IMR-90 (cell line): ENCODE results near the gene SLC25A28. TPM values are rescaled to one million over a fixed set of nuclear protein-coding genes. Genes with fewer than 3 reads are reported as not detected.

ENCODE experiments used
- polyA plus RNA-seq, 3 experiments: library from polyadenylated mRNA; depleted of rRNA; stranded (reverse); fragments of >200 nt; gene quantifications; 2 replicates each; pipeline ENCODE4 v1.2.3, GENCODE V29; 2012; ENCODE audit warnings: low replicate concordance in 1 of 3
- total RNA-seq: library from RNA; depleted of rRNA; stranded (reverse); fragments of >200 nt; gene quantifications from 2 replicates; pipeline ENCODE4 v1.2.3, GENCODE V29; 2012
- TF ChIP-seq, protein P1 (sequence below): conservative IDR thresholded peaks from 2 replicates; pipeline ENCODE4 v1.5.1; 2012; ENCODE audit warnings: mild to moderate bottlenecking, low read depth, low read length, improper control_type of control experiment

SLC25A28 gene
- total and polyA plus RNA-seq, 2 of the 4 experiments (the other 2 are of a cell fraction) = 13.1 to 29.8 TPM

DNA sequence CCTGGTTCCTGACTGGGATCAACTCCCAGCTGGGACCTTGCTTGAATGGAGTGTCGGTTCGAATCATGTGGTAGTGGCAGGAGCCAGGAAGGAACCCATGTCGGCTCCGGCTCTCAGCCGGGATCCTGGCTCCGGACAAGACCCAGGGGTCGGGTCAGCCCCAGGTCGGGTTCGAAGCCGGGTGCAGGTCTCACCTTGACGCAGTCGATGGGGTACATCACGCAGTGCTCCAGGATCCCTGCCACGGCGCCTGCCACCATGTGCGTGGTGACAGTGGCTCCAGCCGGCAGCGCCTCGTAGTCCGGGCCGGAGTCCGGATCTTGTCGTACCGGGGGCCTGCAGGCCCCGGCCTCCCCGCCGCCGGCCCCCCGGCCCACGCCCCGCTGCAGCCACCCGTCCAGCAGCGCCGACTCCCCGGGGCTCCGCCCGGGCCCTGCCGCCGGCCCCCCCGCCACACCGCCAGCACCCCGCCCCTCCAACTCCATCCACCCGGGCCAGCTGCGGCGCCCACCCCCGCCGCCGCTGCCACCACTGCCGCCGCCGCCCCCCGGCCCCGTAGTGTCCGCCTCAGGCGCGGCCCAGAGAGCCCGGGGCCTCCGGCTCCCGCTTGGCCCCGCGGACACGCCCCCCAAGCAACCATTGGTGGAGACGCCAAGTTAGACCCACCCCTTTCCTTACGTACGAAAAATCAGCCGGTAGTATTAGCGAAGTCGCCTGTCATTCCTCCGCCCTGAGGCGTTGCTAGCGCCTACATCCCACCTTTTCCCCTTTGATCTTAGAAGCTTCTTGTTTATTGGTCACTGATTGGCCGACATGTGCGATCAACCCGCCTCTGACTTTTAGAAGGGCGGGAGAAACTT lies at the start of gene SLC25A28 (continued):
- TF ChIP-seq, protein P1, sequence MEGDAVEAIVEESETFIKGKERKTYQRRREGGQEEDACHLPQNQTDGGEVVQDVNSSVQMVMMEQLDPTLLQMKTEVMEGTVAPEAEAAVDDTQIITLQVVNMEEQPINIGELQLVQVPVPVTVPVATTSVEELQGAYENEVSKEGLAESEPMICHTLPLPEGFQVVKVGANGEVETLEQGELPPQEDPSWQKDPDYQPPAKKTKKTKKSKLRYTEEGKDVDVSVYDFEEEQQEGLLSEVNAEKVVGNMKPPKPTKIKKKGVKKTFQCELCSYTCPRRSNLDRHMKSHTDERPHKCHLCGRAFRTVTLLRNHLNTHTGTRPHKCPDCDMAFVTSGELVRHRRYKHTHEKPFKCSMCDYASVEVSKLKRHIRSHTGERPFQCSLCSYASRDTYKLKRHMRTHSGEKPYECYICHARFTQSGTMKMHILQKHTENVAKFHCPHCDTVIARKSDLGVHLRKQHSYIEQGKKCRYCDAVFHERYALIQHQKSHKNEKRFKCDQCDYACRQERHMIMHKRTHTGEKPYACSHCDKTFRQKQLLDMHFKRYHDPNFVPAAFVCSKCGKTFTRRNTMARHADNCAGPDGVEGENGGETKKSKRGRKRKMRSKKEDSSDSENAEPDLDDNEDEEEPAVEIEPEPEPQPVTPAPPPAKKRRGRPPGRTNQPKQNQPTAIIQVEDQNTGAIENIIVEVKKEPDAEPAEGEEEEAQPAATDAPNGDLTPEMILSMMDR = no peak
